HL-60 (cell line): ENCODE measurements around the gene UST.

Source experiments
- DNase-seq, 2 experiments: peaks; one replicate each; pipeline ENCODE4 v3.0.0-alpha.2; 2010 to 2020; ENCODE audit warnings: low read depth in 1 of 2, low spot score in 1 of 2
- H3K27ac ChIP-seq: fragments of 250-450 bp; sonication (Bioruptor Pico); replicated peaks from 2 replicates; pipeline ENCODE4 v1.5.1; 2020; ENCODE audit warnings: mild to moderate bottlenecking, moderate library complexity
- H3K27me3 ChIP-seq: fragments of 250-450 bp; sonication (Bioruptor Pico); 2 replicates; pipeline ENCODE4 v1.5.1; 2021; ENCODE audit warnings: mild to moderate bottlenecking, moderate library complexity; ENCODE audit not compliant: insufficient read depth, poor library complexity, severe bottlenecking
- H3K4me3 ChIP-seq: replicated peaks from 2 replicates; pipeline ENCODE4 v1.5.1; 2011; ENCODE audit warnings: mild to moderate bottlenecking, control low read depth, low read length; ENCODE audit not compliant: insufficient read depth
- CTCF ChIP-seq: IDR thresholded peaks from one replicate; pipeline ENCODE4 v1.5.1; 2011; ENCODE audit warnings: low read length, control low read depth, inconsistent platforms; ENCODE audit not compliant: insufficient read depth
- GABPA ChIP-seq: IDR thresholded peaks from 2 replicates; pipeline ENCODE4 v1.6.1; 2012; ENCODE audit warnings: low read depth
- POLR2AphosphoS5 ChIP-seq: IDR thresholded peaks from 2 replicates; pipeline ENCODE4 v1.6.1; 2012; ENCODE audit warnings: low read depth
- REST ChIP-seq: IDR thresholded peaks from 2 replicates; pipeline ENCODE4 v1.6.1; 2012; ENCODE audit warnings: low read depth; ENCODE audit not compliant: insufficient replicate concordance
- SPI1 ChIP-seq: IDR thresholded peaks from 2 replicates; pipeline ENCODE4 v1.6.1; 2012; ENCODE audit warnings: low read depth, mild to moderate bottlenecking, borderline replicate concordance

Gene UST

DNA sequence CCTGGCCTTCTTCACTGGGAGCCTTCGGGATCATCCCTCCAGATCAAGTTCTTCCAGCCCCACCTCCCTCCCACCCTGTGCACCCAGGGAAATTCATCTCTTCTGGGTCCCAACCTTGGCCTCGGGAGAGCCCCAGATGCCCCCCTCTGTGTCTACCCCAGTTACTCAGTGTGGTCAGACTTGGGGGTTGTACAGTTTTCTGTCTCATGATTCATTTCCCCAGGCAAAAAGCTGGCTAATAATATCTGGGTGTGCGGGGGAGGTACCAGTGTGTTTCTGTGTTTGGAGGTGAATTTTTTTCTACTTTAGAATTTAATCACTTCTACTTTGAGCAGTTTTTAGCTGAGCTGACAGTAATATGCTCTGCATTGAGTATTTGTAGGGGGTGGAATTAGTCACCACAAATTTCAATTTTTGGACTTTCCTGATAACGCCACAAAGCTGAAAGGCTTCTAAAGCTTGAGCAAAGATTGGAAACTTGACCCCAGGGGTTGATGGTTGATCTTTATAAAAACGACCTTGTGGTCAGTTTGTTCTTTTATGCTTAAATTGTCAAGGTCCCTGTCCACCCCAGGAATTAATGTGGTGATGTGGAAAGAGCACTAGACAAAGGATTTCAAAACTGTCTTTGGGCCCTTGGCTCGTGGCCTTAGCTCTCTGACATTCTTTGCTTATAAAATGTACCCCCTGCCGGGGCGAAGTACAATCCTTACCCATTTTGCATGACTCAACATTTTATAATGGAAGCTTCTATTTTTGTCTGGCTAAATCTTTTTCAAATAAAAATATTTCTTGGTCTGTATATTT is 286.0 kb downstream of the UST start:
- DNase-seq = no peak
- Histone ChIP-seq H3K27ac (no peak overlapping the region), H3K27me3 (peaks cover 3% of the 10 kb centered on the region), H3K4me3 (no peak overlapping the region)
- TF ChIP-seq POLR2AphosphoS5 (no peak), SPI1 (no peak), CTCF (no peak), GABPA (no peak), REST (no peak)

GRCh38 chr6:149033454-149033853 is 286.6 kb downstream of the UST start:
- TF ChIP-seq GABPA (no peak), SPI1 (no peak), REST (no peak), POLR2AphosphoS5 (no peak), CTCF (no peak)
- Histone ChIP-seq H3K27me3 (peaks cover 3% of the 10 kb centered on the region), H3K4me3 (no peak overlapping the region), H3K27ac (no peak overlapping the region)
- DNase-seq = no peak

GRCh38 chr6:149035766-149036165 is 288.9 kb downstream of the UST start:
- TF ChIP-seq REST (no peak), SPI1 (no peak), GABPA (no peak), CTCF (no peak), POLR2AphosphoS5 (no peak)
- Histone ChIP-seq H3K27ac (no peak overlapping the region), H3K27me3 (peaks cover 3% of the 10 kb centered on the region), H3K4me3 (no peak overlapping the region)
- no peak for DNase-seq
